Camera-type eye (tissue), 1 donor: ENCODE data around the gene RELA. TPM values are rescaled to one million over a fixed set of nuclear protein-coding genes. Genes with fewer than 3 reads are reported as not detected.

Experiments
- total RNA-seq: library from RNA; depleted of rRNA; stranded (reverse); fragments of >200 nt; gene quantifications from one replicate; pipeline ENCODE4 v1.2.3, GENCODE V29; 2014

Gene RELA
- total RNA-seq: 24.5 TPM

DNA sequence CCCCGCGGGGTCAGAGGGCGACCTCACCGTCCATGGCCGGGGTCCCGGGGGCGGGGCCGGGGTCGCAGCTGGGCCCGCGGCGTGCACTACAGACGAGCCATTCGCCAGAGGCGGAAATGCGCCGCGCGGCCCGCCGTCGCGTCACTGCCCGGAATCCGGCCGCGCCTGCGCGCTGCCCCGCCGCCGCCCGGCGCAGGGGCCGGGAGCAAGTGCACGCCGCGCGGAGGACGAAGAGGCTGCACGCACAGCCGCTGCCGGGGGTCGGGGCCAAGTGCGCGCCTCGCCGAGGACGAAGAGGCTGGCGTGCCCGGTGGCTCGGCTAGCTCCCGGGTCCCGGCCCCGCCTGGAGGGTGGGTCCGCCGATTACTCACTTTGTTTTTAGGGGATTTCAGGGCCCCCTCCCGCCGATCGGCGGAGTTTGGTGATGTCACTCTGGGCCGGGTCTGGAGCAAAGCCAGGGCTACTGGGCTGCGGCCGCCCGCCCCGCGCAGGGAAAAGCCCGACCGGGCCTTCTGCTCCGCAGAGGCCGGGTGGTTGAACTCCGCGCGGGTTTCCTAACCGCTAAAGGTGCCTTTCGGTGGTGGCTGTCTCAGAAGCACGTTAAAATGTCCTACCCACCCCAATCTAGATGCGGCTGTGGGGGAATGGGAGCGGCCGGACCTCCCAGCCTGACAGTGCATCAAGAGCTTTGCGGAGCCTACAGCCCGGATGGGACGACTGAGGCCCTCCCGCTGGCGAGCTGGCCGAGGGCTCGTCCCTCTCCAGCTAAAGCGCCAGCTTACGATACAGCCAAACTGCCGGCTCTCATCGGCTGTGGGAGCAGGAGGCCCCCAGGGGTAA lies at the start of gene RELA:
RELA (minus strand) TSS at position 118 of the 840 bp plus-strand sequence; CDS start at position 34, 84 bp downstream.

DNA sequence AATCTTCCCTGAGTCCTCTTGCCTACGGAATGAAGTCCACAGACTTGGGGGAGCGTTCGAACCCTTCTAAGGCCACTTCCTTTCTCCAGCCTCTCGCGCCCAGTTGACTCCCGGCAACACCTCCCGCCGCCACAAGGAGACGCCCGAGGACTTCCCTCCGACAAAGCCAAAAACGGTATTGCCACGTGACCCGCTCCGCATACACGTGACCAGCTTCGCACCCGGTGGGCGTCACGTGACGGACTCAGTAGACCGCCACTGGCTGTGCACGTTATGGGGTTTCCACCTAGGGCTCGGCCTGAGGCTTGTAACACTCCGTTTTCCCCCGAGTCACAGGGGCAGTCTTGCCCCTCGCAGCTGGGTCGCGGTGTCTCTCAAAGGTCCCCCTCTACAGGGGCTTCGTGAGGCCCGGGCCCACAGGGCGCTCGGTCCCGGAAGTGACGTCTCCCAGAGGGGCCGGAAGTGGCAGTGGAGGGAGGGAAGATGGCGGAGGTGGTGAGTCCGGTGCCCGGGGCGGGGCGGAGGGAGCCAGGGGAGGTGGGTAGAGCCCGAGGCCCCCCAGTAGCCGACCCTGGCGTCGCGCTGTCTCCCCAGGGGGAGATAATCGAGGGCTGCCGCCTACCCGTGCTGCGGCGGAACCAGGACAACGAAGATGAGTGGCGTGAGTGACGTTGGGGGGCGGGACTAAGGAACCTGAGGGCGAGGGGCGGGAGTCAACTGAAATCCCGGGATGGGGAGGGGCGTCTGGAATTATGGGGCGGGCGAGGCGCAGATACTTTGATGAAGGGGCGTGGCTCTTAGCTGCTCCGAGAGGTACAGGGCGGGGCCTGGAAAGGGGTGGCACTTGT lies 49.3 kb upstream of the RELA start, which contains the start of gene KAT5:
KAT5 (plus strand) TSS at position 468 of the 848 bp plus-strand sequence; CDS start at position 484, 16 bp downstream.

DNA sequence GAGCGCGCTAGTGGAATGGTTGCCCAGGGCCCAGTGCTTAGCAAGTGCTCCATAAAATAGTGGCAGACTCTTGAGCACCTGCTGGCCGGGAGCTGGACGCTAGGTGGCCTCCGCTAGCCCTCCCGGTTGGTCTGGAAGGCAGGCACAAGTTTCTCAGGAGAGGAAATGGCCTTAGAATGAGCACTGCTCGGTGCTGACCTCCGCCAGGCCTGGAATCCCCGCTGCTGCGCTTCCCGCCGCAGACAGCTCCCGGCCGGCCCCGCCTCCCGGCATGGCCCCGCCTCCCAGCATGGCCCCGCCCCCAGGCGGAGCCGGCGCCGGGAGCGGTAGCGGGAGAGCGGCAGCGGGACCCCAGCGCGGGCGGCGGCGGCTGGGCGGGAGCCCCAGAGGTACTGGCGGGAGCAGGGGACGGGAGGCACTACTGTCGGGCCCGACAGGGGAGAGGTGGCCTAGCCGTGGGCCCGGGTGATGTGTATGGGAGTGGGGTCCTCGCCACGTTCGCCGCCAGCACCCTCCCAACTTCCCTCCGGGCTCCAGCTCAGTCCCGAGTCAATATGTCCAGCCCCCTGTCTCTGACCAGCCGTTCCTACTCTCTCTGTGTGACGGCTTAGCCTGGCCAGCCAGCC lies 24.8 kb downstream of the RELA start, which contains the start of gene SIPA1:
SIPA1 (plus strand) TSS at position 308 of the 626 bp plus-strand sequence. CDS start 2,821 bp downstream, outside the sequence.

DNA sequence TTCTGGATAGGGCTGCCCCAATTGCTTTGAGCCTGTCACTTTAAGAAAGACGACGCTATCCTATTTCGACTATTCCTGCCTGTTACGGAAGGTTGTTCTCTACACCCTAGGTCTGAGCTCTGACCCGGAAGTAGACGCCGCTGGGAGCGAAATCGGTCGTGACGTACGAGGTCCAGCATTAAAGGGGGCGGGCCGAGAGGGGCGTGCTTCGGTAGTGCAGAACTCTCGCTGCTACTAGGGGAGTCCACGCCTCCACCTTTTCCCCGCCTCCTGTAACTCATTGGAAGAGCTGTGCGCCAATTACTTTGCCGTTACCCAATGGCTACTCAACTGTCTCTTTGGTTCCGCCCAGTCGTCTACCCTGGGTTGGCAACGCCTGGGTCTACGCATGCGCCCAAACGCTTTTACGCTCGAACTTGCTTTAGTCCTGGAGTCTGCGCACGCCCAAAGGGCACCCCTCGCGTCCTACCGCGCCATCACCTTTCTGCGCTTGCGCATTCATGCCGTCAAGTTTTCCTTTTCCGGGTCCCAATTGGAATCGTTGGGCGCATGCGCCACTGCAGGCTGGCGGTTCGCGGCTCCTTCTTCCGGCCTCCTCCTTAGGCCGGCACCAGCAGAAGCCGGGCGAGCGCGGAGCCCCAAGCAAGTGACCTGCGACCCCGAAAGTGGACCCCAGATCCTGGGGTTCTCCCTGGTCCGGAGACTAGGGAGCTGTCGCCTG lies 47.3 kb downstream of the RELA start, which contains the start of gene PCNX3:
PCNX3 (plus strand) TSS at position 548 of the 721 bp plus-strand sequence. CDS start 536 bp downstream, outside the sequence.

Other genes with a start within 250 kb of the RELA start
- gene NEAT1, start 240.1 kb downstream of the RELA start, total RNA-seq: 82.1 TPM
- 30,401 TPM for gene MALAT1, start 163.9 kb downstream of the RELA start, total RNA-seq
- 57.6 TPM for gene SCYL1, start 137.8 kb downstream of the RELA start, total RNA-seq
- gene LTBP3, start 104.6 kb downstream of the RELA start, total RNA-seq: 190 TPM
- gene ZNRD2, start 92.4 kb downstream of the RELA start, total RNA-seq: 28.4 TPM
- 17.2 TPM for gene FAM89B, start 90.4 kb downstream of the RELA start, total RNA-seq
- gene EHBP1L1, start 86.9 kb downstream of the RELA start, total RNA-seq: 51.2 TPM
- gene KCNK7, start 67.1 kb downstream of the RELA start, total RNA-seq: 0.99 TPM
- 29.9 TPM for gene MAP3K11, start 48.7 kb downstream of the RELA start, total RNA-seq
- gene PCNX3, start 47.1 kb downstream of the RELA start, total RNA-seq: 19.2 TPM
- 16.2 TPM for gene SIPA1, start 24.8 kb downstream of the RELA start, total RNA-seq
- 58.7 TPM for gene KAT5, start 49.3 kb upstream of the RELA start, total RNA-seq
- 38.4 TPM for gene RNASEH2C, start 57.9 kb upstream of the RELA start, total RNA-seq
- gene AP5B1, start 118.1 kb upstream of the RELA start, total RNA-seq: 8.6 TPM
- 0.49 TPM for gene OVOL1, start 124.1 kb upstream of the RELA start, total RNA-seq
- 3.1 TPM for gene SNX32, start 171.0 kb upstream of the RELA start, total RNA-seq
- 451 TPM for gene CFL1, start 195.3 kb upstream of the RELA start, total RNA-seq
- 42.3 TPM for gene MUS81, start 197.5 kb upstream of the RELA start, total RNA-seq
- 65.5 TPM for gene EFEMP2, start 209.9 kb upstream of the RELA start, total RNA-seq
- gene CTSW, start 216.9 kb upstream of the RELA start, total RNA-seq: 0.77 TPM
- gene FIBP, start 225.6 kb upstream of the RELA start, total RNA-seq: 67.0 TPM
- 21.2 TPM for gene CCDC85B, start 227.8 kb upstream of the RELA start, total RNA-seq
- gene FOSL1, start 237.5 kb upstream of the RELA start, total RNA-seq: not detected